Measurements from ENCODE around the gene RANBP3L. TPM values are rescaled to one million over a fixed set of nuclear protein-coding genes. Genes with fewer than 3 reads are reported as not detected.
"Not testable (repeated sequence)": the region's sequence is repeated elsewhere in the genome, so short reads cannot be mapped to it uniquely, and the experiment has no call there.

RANBP3L gene, protein sequence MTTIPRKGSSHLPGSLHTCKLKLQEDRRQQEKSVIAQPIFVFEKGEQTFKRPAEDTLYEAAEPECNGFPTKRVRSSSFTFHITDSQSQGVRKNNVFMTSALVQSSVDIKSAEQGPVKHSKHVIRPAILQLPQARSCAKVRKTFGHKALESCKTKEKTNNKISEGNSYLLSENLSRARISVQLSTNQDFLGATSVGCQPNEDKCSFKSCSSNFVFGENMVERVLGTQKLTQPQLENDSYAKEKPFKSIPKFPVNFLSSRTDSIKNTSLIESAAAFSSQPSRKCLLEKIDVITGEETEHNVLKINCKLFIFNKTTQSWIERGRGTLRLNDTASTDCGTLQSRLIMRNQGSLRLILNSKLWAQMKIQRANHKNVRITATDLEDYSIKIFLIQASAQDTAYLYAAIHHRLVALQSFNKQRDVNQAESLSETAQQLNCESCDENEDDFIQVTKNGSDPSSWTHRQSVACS
- total RNA-seq (not detected), polyA plus RNA-seq (under 1 TPM in 1 of 3 donors, not detected in 2; 0.06 TPM), total RNA-seq (0 to 0.09 (median 0) reads per million in 6 experiments)

DNA sequence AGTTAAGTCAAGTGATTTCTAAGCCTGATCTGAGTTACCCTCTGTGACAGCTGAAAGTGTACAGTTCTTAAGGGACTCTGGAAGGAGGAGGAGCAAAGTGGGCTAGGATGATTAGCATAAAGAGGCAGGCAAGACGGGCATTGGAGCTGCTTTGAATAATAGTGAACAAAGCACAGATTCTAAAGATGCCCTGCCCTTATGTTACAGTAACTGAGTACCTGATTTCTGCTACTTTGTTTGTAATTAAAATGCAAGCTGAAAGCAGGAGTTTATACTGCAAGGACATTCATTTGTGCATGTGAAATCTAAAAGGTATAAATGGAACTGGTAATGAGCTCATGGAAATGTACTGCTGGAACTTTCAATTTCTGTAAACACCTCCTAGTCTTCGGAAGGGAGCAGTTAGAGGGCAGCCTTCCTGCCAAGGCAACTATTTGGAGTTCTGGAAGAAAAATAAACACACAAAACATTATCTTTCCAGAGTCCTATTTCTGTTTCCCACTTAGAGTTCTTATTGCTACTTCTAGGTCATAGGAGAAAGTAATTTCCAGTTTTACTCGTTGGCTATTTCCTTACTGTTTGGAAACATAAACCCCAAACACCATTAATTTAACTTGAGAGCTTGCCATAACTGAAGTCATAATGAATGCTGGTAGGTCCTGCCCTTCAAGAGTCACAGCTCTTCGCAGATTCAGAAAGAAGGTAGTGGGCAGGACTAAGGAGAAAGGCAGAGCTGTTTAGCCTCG, at the start of gene RANBP3L:
Gene RANBP3L, minus strand, starts transcription at position 45 of the 746 bp plus-strand sequence. CDS start 486 bp downstream, outside the sequence.
- no peaks in the 10 kb centered on the region for H3K36me3 Mint-ChIP-seq
- H3K4me3 Mint-ChIP-seq, result peak within 1 kb of the TSS in 2 of 10 donors; percentile 2 to 35
- no peak for DNase-seq

DNA sequence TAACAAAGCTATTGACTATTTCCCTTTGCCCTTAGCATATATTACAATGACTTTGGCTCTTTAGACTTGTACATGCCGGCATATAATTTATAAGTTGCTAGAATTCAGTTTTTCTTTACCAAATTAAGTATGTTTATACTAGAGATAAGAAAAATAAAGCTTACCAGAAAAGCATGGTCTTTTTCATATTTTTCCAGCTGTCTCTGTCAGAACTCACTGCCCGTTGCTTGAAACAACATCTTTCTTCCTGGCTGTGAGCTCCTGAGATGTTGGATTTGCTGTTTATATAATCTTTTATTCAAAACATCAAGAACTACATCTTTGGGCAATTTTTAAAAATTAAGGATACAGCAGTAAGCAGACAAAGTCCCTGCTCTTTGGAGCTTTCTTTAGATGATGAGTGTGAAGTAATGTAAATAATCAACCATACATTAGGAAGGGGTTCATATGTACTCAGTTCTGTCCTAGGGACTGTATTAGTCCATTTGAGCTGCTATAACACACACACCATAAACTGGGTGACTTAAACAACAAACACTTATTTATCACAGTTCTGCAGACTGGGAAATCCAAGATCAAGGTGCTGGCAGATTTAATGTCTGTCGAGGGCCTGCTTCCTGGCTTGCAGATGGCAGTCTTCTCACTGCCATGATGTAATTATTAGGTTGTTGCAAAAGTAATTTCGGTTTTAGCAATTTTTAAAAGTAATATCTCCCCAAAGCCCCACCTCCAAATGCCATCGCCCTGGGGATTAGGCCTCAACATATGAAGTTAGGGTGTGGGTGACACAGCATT, 45.4 kb upstream of the RANBP3L start:
- no peak overlapping the region for H3K4me3 Mint-ChIP-seq
- DNase-seq (no peak), ATAC-seq (no peak)
- no peak overlapping the region for H3K27ac Mint-ChIP-seq
- H3K9me3 Mint-ChIP-seq, result peaks cover 0 to 9% (median 0%) of the 10 kb centered on the region in 9 donors
- peaks cover 1 to 11% (median 2%) of the 10 kb centered on the region in 5 donors for H3K27me3 Mint-ChIP-seq
- H3K36me3 Mint-ChIP-seq, result peaks cover 0 to 5% (median 0%) of the 10 kb centered on the region in 3 donors
- POLR2A ChIA-PET, result no interaction called here
- no peaks in the 10 kb centered on the region for H3K4me1 Mint-ChIP-seq

More for the DNA sequence above, at the start of gene RANBP3L:
- Mint-ChIP-seq H3K9me3 (no peaks in the 10 kb centered on the region), H3K27me3 (peaks cover 3 to 18% (median 3%) of the 10 kb centered on the region in 5 donors), H3K4me1 (peaks cover 3 to 11% (median 6%) of the 10 kb centered on the region in 4 donors), H3K27ac (peak within 1 kb of the TSS in 1 of 10 donors; percentile 5)
- ATAC-seq, result peak; percentile 50 to 57
- POLR2A ChIA-PET, result no interaction called here

DNA sequence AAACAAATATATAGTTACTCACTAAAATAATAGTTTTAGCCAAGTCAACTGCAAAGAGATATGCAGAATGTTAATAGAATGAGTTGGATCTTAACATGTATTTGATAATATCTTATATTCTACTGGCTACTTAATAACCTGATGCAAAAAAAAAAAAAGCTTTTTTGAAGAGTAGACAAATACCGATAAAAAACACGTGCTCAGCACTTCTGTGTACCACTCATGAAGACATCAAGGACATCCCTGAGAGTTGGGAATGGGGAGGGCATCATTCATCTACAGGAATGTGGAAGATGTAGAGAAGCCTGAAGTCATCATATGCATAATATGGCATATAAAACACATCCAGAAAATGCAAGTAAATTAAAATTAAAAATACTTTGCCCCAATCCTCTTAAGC, 43.2 kb upstream of the RANBP3L start:
- Mint-ChIP-seq H3K27ac (no peak overlapping the region), H3K27me3 (peaks cover 0 to 9% (median under 1%) of the 10 kb centered on the region in 5 donors), H3K4me3 (no peak overlapping the region), H3K36me3 (peaks cover 0 to 5% (median 0%) of the 10 kb centered on the region in 3 donors), H3K9me3 (peaks cover 0 to 15% (median 2%) of the 10 kb centered on the region in 9 donors), H3K4me1 (no peaks in the 10 kb centered on the region)
- ATAC-seq (no peak), DNase-seq (no peak)
- POLR2A ChIA-PET, result no interaction called here

DNA sequence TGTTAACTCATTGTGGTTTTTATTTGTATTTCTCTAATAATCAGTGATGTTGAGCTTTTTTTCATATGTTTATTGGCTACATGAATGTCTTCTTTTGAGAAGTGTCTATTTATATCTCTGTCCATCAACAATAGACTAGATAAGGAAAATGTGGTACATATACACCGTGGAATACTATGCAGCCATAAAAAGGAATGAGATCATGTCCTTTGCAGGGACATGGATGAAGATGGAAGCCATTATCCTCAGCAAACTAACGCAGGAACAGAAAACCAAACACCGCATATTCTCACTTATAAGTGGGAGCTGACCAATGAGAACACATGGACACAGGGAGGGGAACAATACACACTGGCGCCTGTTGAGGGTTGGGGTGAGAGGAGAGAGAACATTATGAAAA, 40.0 kb upstream of the RANBP3L start:
- ATAC-seq, H3K4me1 Mint-ChIP-seq, H3K27me3 Mint-ChIP-seq, POLR2A ChIA-PET, H3K36me3 Mint-ChIP-seq, H3K27ac Mint-ChIP-seq, DNase-seq, H3K4me3 Mint-ChIP-seq: not testable (repeated sequence)
- H3K9me3 Mint-ChIP-seq, result peaks cover 0 to 15% (median 2%) of the 10 kb centered on the region in 9 donors

DNA sequence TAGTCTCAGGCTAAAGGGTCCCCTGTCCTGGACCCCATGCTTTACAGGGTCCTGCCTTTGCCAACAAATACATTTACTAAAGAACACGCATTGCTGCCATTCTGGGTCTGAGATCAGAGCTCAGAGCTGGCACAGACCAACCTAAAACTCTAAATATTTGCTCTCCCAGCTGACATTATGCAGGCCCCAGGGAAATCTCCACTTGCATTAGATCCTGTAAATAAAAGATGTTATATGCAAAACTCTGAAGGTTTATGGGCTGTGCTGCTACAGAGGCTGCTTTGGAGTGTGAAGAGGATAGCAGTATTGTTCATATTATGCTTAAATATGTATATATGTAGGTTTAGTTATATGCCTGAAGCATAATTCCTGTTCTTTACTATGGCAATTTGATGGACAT, 35.9 kb upstream of the RANBP3L start:
- no peak for DNase-seq
- peaks cover 0 to 17% (median 4%) of the 10 kb centered on the region in 5 donors for H3K27me3 Mint-ChIP-seq
- peaks cover 0 to 1% (median 0%) of the 10 kb centered on the region in 3 donors for H3K36me3 Mint-ChIP-seq
- ATAC-seq, result no peak
- H3K9me3 Mint-ChIP-seq, result peaks cover 0 to 13% (median 2%) of the 10 kb centered on the region in 9 donors
- H3K4me3 Mint-ChIP-seq, result no peak overlapping the region
- peaks cover 0 to 2% (median 0%) of the 10 kb centered on the region in 4 donors for H3K4me1 Mint-ChIP-seq
- H3K27ac Mint-ChIP-seq, result no peak overlapping the region
- POLR2A ChIA-PET, result no interaction called here

DNA sequence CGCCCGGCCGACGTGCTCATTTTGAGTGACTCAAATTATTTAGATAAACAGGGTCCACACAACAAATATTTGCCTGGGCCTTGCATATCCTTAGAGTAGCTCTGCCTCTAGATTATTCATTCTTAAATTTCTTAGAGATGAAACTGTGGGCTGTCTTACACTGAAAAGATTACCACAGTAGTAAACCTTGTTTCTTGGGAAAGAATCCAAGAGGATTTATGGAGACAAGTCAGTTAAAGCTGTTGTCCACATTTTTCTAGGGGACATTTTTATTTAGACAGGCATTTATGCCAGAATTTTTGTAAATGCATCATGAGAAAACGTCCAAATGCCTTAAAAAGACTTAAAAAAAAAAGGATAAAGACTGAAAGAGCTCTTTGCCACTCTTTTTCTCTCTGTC, 32.6 kb upstream of the RANBP3L start:
- ATAC-seq (no peak), DNase-seq (no peak)
- peaks cover 0 to 9% (median 4%) of the 10 kb centered on the region in 5 donors for H3K27me3 Mint-ChIP-seq
- H3K9me3 Mint-ChIP-seq, result peaks cover 0 to 2% (median 0%) of the 10 kb centered on the region in 9 donors
- no peaks in the 10 kb centered on the region for H3K36me3 Mint-ChIP-seq
- no peak overlapping the region for H3K4me3 Mint-ChIP-seq
- H3K27ac Mint-ChIP-seq, result no peak overlapping the region
- peaks cover 0 to 2% (median 0%) of the 10 kb centered on the region in 4 donors for H3K4me1 Mint-ChIP-seq
- POLR2A ChIA-PET, result no interaction called here

DNA sequence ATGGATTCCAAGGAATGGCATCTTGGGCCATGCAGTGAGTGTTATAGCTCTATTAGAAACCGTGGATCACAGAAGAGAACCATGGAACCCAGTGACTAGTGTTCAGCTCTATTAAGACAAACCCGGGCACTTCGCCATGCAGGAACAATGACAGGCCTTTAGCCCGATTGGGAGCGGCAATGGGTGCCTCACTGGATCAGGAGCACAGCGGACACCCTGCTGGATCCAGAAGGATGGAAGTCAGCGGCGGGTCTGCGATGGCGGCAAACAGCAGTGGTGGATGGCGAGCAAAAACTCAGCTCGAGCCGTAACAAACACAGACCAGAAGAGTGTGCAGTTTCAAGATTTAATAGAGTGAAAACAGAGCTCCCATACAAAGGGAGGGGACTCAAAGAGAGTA, 31.0 kb upstream of the RANBP3L start:
- H3K9me3 Mint-ChIP-seq, H3K4me3 Mint-ChIP-seq, DNase-seq, ATAC-seq, H3K4me1 Mint-ChIP-seq, H3K27ac Mint-ChIP-seq, H3K36me3 Mint-ChIP-seq, POLR2A ChIA-PET: not testable (repeated sequence)
- peaks cover 0 to 12% (median 4%) of the 10 kb centered on the region in 5 donors for H3K27me3 Mint-ChIP-seq

DNA sequence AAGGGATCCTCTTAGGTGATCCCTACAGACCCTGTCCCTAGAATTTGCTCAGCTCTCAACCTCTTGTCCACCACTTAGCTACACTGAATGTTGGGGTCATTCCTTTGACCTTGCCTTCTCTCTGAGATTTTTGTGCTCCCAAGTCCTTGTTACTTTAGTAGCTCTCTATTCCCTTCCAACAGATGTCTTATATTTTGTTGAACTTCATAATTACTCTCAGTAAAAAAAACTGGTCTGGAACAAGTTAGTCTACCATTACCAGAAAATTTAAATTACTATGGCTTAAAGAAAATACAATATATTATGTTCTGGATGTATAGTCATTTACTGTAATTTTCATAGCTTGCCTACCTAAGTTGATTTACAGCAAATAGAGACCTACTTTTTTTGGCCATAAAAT, 23.5 kb upstream of the RANBP3L start:
- POLR2A ChIA-PET, result no interaction called here
- ATAC-seq (no peak), DNase-seq (no peak)
- no peaks in the 10 kb centered on the region for H3K4me1 Mint-ChIP-seq
- peaks cover 0 to 8% (median 0%) of the 10 kb centered on the region in 9 donors for H3K9me3 Mint-ChIP-seq
- H3K27me3 Mint-ChIP-seq, result peaks cover 5 to 11% (median 7%) of the 10 kb centered on the region in 5 donors
- H3K4me3 Mint-ChIP-seq, result no peak overlapping the region
- H3K27ac Mint-ChIP-seq, result no peak overlapping the region
- peaks cover 0 to 2% (median 0%) of the 10 kb centered on the region in 3 donors for H3K36me3 Mint-ChIP-seq

DNA sequence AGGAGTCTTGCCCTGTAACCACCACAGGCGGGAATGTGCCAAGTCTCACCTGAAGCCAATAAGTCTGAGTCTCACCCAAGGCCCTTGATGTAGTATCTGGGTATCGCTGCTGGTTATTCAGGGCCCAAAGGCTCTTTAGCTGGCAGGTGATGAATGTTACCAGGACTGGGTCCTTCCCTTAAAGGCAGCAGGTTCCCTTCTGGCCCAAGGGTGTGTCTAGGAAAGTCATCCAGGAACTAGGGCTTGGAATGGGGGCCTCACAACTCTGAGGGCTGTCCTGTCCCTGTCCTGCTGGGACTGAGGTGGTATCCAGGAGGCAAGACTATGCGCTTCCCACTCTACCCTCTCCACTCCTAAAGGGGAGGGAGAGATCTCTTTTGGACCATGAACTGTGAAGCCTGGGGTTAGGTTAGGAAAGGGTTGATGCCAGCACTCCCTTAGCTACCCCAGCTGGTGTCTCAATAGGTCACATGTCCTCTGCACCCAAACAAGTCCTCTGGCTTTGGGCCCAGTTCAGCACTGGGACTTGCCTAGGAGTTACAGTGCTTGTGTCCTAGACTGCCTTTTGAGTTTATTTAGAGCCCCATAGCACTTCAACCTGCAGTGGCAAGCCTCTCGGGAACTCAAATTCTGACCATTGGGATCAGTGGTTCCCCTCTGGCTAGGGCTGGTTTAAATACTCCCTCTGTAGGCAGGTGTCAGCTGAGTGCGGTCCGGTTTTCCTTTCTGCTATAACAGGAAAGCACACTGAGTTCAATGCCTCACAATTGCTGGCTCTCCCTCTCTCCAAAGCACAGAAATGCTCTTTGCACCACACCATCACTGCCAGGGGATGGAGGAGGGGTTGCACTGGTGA, 22.5 kb upstream of the RANBP3L start:
- POLR2A ChIA-PET, result no interaction called here
- no peak overlapping the region for H3K4me3 Mint-ChIP-seq
- no peak overlapping the region for H3K27ac Mint-ChIP-seq
- ATAC-seq (no peak), DNase-seq (no peak)
- peaks cover 0 to 2% (median 0%) of the 10 kb centered on the region in 3 donors for H3K36me3 Mint-ChIP-seq
- H3K27me3 Mint-ChIP-seq, result peaks cover 5 to 19% (median 12%) of the 10 kb centered on the region in 5 donors
- no peaks in the 10 kb centered on the region for H3K4me1 Mint-ChIP-seq
- peaks cover 0 to 9% (median 0%) of the 10 kb centered on the region in 9 donors for H3K9me3 Mint-ChIP-seq

DNA sequence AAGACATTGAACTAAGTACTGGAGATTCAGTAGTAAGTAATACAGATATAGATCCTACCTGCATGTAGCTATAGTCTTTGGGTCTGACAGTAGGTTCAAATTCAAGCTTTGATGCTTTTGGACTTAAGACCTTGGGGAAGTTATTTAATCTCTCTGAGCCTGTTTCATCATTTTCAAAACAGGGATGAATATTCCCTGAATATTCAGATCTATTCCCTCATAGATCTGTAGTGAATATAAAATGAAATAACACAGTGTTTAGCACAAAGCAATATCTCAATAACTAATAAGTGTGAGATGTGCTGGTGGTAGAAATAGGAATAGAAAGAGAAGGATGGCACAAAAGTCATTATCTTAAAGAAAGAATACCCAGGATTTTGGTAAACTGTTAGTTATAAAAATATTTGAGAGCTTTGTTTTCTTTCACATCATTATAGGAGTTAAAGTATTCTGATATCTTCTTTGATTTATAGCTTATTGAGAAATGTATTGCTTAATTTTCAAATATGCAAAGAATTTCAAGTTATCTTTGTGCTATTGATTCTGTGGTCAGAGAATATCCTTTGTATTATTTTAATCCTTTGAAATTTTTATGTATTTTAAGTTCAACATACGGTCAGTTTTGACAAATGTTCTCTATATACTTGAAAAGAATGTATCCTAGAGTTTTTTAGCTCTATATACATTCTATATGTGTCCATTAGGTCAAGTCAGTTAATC, 11.4 kb upstream of the RANBP3L start:
- ATAC-seq (no peak), DNase-seq (no peak)
- Mint-ChIP-seq H3K4me3 (no peak overlapping the region), H3K4me1 (no peaks in the 10 kb centered on the region), H3K27me3 (peaks cover 5 to 11% (median 9%) of the 10 kb centered on the region in 5 donors), H3K36me3 (no peaks in the 10 kb centered on the region), H3K27ac (no peak overlapping the region), H3K9me3 (peaks cover 0 to 8% (median 0%) of the 10 kb centered on the region in 9 donors)
- POLR2A ChIA-PET, result no interaction called here

DNA sequence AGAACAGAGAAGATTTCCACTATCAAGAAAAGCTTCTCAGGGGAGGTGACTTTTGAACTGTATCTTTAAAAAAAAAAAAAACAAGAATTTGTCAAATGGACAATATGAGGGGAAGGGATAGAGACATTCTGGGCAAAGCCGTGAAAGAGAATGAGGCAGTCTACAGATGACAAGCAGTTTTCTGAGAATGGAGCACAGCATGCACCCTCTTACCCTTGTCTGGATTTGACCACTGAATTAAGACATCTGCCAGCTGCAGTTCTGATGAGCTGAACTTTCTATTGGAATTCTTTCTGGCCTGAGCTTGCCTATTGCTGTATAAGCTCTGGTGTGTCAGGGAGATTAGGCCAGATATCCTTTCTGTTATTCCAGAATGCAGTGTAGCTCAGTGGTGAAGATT, 10.3 kb upstream of the RANBP3L start:
- ATAC-seq (no peak), DNase-seq (no peak)
- no peak overlapping the region for H3K4me3 Mint-ChIP-seq
- no peak overlapping the region for H3K27ac Mint-ChIP-seq
- peaks cover 6 to 9% (median 8%) of the 10 kb centered on the region in 5 donors for H3K27me3 Mint-ChIP-seq
- H3K4me1 Mint-ChIP-seq, result no peaks in the 10 kb centered on the region
- H3K9me3 Mint-ChIP-seq, result peaks cover 0 to 8% (median 0%) of the 10 kb centered on the region in 9 donors
- POLR2A ChIA-PET, result no interaction called here
- H3K36me3 Mint-ChIP-seq, result no peaks in the 10 kb centered on the region

Data from naive thymus-derived CD8-positive, alpha-beta T cell (primary cell).